Chondrocyte (in vitro differentiated cells): Measurements from ENCODE around the gene EFHD2. TPM values are rescaled to one million over a fixed set of nuclear protein-coding genes. Genes with fewer than 3 reads are reported as not detected.

Source experiments
- DNase-seq: peaks from one replicate; pipeline ENCODE4 v3.0.0; 2021; ENCODE audit warnings: mixed read lengths, low spot score
- H3K27ac Mint-ChIP-seq: one replicate; pipeline ENCODE4 v1.8.0; 2021; ENCODE audit warnings: mild to moderate bottlenecking, moderate library complexity, mixed read lengths; ENCODE audit not compliant: unreplicated experiment
- H3K27me3 Mint-ChIP-seq: 2 replicates; pipeline ENCODE4 v1.8.0; 2021; ENCODE audit warnings: low read depth, mixed read lengths
- H3K36me3 Mint-ChIP-seq: 2 replicates; pipeline ENCODE4 v1.8.0; 2021; ENCODE audit warnings: low read depth, mixed read lengths
- H3K4me1 Mint-ChIP-seq: 2 replicates; pipeline ENCODE4 v1.8.0; 2021; ENCODE audit warnings: low read depth, mild to moderate bottlenecking, mixed read lengths
- H3K4me3 Mint-ChIP-seq: one replicate; pipeline ENCODE4 v1.8.0; 2021; ENCODE audit warnings: mild to moderate bottlenecking, moderate library complexity, mixed read lengths; ENCODE audit not compliant: unreplicated experiment
- H3K9me3 Mint-ChIP-seq: 2 replicates; pipeline ENCODE4 v1.8.0; 2021; ENCODE audit warnings: low read depth, mixed read lengths
- total RNA-seq: library from RNA; stranded (reverse); gene quantifications from 3 replicates; pipeline ENCODE4 v1.2.1, GENCODE V29; 2021
- TF ChIP-seq, protein P1 (sequence below): fragments of 200-600 bp; sonication (generic); IDR thresholded peaks from 2 replicates; pipeline ENCODE4 v1.5.0; 2021; ENCODE audit warnings: antibody characterized with exemption, mild to moderate bottlenecking, moderate library complexity

EFHD2 gene
- total RNA-seq, 1 donor from 2014 or later = 7.9 TPM

DNA sequence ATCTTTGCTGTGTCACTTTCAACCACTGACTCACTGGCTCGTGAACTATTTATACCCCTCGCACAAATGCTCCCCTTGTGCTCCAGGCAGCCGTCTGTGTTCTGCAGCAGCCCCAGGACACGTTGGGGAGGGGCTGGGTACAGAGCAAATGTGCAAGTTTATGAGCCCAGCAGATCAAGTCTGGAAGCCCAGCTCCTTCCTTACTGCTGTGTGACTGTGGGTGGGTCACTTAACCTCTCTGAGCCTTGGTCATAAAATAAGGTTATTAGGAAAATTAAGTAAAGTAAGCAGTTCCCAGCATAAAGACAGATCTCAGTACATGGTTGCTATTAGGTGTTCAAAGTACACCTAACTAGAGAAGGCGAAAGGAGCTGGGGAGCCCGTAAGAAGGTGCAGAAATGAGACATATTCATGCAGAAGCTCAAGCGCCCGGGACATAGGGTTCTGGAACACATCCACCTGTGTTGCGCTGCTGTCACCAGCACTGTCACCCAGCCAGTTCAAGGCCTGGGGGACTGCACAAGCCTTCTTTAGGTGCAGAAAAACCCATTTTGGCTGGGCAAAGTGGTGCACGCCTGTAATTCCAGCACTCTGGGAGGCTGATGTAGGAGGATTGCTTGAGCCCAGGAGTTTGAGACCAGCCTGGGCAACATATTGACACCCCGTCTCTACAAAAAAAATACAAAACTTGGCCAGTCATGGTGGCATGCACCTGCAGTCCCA is 13.8 kb downstream of the EFHD2 start:
- H3K4me1 Mint-ChIP-seq = peaks cover 13% of the 10 kb centered on the region
- DNase-seq = no peak
- no peaks in the 10 kb centered on the region for H3K9me3 Mint-ChIP-seq
- H3K27ac Mint-ChIP-seq = no peak overlapping the region
- TF ChIP-seq, protein P1, sequence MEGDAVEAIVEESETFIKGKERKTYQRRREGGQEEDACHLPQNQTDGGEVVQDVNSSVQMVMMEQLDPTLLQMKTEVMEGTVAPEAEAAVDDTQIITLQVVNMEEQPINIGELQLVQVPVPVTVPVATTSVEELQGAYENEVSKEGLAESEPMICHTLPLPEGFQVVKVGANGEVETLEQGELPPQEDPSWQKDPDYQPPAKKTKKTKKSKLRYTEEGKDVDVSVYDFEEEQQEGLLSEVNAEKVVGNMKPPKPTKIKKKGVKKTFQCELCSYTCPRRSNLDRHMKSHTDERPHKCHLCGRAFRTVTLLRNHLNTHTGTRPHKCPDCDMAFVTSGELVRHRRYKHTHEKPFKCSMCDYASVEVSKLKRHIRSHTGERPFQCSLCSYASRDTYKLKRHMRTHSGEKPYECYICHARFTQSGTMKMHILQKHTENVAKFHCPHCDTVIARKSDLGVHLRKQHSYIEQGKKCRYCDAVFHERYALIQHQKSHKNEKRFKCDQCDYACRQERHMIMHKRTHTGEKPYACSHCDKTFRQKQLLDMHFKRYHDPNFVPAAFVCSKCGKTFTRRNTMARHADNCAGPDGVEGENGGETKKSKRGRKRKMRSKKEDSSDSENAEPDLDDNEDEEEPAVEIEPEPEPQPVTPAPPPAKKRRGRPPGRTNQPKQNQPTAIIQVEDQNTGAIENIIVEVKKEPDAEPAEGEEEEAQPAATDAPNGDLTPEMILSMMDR = no peak
- peaks cover 3% of the 10 kb centered on the region for H3K36me3 Mint-ChIP-seq
- peaks cover 2% of the 10 kb centered on the region for H3K27me3 Mint-ChIP-seq
- H3K4me3 Mint-ChIP-seq = no peak overlapping the region

DNA sequence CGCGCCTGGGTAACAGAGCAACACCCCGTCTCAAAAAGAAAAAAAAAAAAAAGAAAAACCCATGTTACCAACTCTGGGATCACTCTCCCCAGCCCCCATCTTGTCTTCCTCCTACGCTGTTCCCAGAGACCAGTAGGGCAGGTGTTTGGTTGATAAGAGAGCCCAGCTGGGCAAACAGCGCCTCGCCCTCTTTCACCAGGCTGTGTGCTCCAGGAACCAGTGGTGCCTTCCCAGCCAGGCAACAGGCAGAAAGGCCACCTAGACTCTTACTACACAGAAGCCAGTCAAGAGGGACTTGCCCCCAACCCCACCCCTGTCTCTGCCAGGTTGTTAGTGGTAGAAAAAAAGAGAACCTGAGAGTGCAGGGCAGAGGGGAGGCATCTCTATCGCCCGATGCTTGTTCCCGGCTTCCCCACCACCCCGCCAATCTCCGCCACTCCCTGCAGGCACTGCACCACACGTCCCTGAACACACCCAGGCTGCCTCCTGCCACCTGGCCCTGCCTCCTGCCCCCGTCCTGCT is 14.5 kb downstream of the EFHD2 start:
- TF ChIP-seq, protein P1 = no peak
- H3K9me3 Mint-ChIP-seq = no peaks in the 10 kb centered on the region
- H3K36me3 Mint-ChIP-seq = peaks cover 3% of the 10 kb centered on the region
- peaks cover 2% of the 10 kb centered on the region for H3K27me3 Mint-ChIP-seq
- no peak overlapping the region for H3K4me3 Mint-ChIP-seq
- no peak overlapping the region for H3K27ac Mint-ChIP-seq
- DNase-seq = no peak
- H3K4me1 Mint-ChIP-seq = peaks cover 8% of the 10 kb centered on the region

DNA sequence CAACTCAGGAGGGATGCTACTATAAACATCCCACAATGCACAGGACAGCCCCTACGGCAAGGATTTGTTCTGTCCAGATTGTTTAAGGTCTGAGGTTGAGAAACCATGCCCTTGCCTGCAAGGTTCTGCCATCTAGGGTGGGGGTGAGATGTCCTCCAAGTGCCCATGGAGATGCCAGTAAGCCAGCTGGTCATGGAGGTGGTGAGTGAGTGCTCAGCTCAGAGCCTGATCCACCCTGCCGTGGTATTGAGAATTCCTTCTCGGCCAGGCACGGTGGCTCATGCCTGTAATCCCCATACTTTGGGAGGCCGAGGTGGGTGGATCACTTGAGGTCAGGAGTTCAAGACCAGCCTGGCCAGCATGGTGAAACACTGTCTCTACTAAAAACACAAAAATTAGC is 15.3 kb downstream of the EFHD2 start:
- H3K9me3 Mint-ChIP-seq = no peaks in the 10 kb centered on the region
- H3K4me1 Mint-ChIP-seq = peaks cover 8% of the 10 kb centered on the region
- TF ChIP-seq, protein P1 = no peak
- H3K36me3 Mint-ChIP-seq = peaks cover 3% of the 10 kb centered on the region
- no peak overlapping the region for H3K27ac Mint-ChIP-seq
- H3K27me3 Mint-ChIP-seq = peaks cover 2% of the 10 kb centered on the region
- no peak overlapping the region for H3K4me3 Mint-ChIP-seq
- DNase-seq = no peak

DNA sequence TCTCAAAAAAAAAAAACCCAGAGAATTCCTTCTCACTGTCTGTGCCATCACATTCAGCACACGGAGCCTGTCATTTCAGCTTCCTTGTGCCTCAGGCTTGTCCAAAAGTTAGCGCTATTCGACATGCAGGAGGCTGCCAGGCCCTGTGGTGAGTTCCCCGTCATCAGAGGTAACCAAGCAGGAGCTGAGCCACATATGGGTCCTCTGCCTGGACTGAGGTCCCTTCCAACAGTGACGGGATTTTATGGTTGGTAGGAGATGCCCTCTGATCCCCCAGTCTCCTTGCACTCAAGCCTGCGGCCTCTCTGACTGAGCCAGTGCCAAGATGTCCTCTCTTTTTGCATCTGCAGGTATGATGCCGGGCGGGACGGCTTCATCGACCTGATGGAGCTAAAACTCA is 15.8 kb downstream of the EFHD2 start:
- no peaks in the 10 kb centered on the region for H3K9me3 Mint-ChIP-seq
- peaks cover 2% of the 10 kb centered on the region for H3K36me3 Mint-ChIP-seq
- DNase-seq = no peak
- H3K27me3 Mint-ChIP-seq = peaks cover 2% of the 10 kb centered on the region
- H3K4me1 Mint-ChIP-seq = peaks cover 8% of the 10 kb centered on the region
- no peak overlapping the region for H3K27ac Mint-ChIP-seq
- H3K4me3 Mint-ChIP-seq = no peak overlapping the region
- TF ChIP-seq, protein P1 = no peak

DNA sequence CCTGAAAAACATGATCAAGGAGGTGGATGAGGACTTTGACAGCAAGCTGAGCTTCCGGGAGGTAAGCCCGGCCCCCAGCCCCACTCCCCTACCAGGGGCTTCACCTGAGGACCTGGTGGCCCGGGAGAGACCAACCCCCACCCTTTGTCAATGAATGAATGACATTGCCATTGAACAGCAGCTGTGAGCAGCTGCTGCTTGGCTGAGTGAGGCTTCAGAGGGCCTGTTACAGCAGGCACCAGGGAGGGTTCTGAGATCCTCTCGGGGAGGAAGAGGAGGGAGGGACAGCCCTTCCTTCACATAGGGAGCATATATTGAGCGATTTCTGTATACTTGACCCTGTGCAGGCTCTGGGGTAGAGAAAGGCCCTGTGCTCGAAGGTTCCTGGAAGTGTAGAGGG is 16.3 kb downstream of the EFHD2 start:
- Mint-ChIP-seq H3K27ac (no peak overlapping the region), H3K4me1 (peaks cover 8% of the 10 kb centered on the region), H3K36me3 (peaks cover 2% of the 10 kb centered on the region), H3K27me3 (peaks cover 2% of the 10 kb centered on the region), H3K9me3 (no peaks in the 10 kb centered on the region), H3K4me3 (no peak overlapping the region)
- no peak for DNase-seq
- TF ChIP-seq, protein P1 = no peak
